Endometrium (tissue), 2 donors: ENCODE results near the gene PICALM.
A peak's percentile ranks its signal among the peaks of the same experiment; 100 is the strongest.

ENCODE experiments used
- FAIRE-seq: peaks from 2 replicates; lab custom pipeline; 2012; peaks lifted over from hg19 to GRCh38; lab: Jason Lieb, UNC
- donor health status: control.
- donor health status: control.

PICALM gene

DNA sequence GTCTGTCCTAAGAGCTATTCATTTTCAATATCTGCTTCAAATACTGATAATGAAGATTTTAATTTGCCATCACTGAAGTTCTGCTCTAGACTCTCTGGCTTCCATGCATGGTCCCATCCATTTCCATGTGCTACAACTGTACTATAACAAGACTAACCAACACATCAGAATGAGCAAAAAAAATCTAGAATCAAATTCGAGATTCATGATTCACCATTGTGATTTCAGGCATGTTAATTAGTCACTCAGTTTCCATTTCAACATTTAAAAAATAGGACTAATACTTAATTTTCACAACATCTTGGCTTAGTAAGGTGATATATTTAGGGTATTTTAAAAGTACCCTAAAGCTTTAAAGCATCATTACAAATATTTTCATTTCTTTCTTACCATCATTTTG lies 22.8 kb downstream of the PICALM start:
- FAIRE-seq, result no peak

DNA sequence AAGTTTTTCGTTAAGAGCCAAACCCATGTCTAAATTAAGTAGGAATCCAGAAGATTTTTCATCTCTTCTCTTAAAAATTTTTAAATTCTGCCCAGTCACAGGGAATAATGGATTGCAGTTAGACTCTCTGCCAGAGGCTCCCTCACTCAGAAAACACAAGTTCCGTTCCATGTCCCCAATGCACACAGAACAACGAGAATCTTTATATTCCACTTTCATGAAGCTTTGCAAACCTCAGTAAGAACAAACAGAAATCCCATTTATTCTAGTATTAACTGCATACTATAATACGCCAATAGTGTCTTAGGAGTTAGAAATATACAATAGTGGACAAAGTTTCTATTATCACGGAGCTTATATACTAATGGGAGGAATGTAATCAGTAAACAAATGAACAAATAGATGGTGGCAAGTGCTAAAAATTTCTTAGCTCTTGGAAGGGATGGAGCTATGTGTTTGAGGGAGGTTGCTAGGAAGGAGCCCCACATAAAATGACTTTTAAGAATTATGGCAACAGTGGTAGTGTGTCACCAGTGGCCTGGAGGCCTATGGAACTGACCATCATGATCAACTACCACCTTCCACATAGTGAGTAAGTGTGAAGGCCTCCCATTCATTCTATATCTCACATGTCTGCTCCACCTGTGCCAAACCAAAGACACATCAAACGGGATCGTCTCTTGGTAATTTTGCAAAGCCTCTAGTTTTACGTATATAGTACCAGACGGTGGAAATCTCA lies 24.9 kb downstream of the PICALM start:
- no peak for FAIRE-seq

GRCh38 chr11:86041975-86042378 lies 26.9 kb downstream of the PICALM start:
- peak; percentile 98 for FAIRE-seq

DNA sequence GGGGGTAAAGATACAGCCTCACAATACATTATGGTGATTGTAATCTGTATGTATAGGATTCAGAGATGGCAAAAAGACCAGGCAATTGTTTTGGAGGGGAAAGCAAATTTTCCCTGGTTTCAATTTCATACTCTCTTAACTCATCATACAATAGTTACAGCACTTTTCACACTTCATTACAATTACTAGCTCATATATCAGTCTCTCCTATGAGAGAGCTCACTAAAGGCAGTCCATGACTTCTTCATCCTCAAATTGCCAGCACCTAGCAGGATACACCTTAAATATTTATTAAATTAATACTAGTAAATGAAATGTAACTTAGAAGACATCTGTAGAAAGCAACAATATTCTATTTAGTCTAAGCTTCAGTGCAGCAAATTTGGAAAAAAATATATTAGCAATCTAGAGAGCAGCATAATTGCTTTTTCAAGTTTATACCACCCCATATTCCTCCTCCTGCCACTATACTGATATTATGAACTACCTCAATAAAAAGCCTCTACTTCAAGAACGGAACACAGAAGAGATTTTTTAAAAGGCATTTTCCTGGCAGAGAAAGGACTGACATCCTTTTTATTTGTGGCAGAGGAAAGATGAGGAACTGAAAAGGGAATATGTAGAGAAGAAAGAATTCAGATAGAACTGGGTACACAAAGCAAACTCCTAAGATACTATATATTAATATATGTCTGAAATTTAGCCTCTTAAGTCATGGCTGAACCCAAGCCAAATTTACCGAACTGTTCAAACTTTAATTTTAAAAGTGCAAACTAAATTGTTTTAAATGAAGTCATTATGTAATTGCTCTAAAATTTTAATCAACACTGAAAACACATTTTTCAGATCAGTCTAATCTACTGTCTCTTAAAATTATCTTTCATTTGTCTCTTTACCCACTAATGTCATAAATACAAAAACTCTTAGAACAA lies 27.7 kb downstream of the PICALM start:
- FAIRE-seq, result no peak

DNA sequence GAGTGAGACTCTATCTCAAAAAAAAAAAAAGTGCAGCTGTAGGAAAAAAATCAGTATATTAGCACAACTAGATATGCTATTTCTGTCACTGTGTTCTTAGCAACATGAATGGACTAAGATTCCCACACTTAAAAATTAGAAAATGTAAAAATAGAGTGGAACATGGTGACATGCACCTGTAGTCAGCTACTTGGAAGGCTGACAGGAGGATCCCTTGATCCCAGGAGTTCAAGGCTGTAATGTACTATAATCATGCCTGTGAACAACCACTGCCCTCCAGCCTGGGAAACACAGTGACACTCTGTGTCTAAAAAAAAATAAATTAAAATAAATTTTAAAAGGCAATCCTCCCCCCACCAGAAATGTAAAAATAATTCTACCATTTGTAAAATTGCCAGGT lies 29.8 kb downstream of the PICALM start:
- FAIRE-seq, result no peak

DNA sequence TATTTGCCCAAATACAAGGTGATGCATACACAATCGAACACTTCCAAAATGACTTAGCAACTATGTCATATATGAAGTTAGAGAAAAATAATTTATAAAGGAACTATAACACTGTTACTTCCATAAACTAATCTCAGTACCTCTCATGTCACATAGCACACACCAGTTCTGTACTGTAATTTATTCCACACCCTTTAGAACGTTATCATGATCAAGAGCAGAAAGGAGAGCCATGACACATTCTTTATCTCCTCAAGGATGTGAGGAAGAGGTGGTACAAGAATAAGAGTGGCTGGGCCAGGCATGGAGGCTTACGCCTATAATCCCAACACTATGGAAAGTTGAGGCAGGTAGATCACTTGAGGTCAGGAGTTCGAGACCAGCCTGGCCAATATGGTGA lies 31.1 kb downstream of the PICALM start:
- FAIRE-seq, result no peak

DNA sequence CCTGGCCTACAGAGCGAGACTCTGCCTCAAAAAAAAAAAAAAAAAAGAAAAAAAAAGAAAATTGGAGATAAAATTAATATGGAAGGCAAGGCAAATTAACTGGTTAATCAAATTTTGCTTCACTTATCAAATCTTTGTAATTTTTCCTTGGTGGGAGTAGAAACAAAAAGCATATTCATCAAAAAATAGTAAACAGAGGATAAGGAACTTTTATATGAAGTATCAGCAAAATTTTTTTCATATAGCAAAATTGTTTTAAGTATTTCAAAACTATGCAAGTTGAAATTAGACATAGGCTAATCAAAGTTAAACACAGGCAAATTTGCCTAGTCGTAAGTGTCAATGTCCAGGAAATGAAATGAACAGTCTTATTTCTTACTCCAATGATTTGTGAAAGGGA lies 33.0 kb downstream of the PICALM start:
- no peak for FAIRE-seq

- FAIRE-seq, result no peak
Observed at GRCh38 chr11:86035164-86035563, 33.7 kb downstream of the PICALM start.

DNA sequence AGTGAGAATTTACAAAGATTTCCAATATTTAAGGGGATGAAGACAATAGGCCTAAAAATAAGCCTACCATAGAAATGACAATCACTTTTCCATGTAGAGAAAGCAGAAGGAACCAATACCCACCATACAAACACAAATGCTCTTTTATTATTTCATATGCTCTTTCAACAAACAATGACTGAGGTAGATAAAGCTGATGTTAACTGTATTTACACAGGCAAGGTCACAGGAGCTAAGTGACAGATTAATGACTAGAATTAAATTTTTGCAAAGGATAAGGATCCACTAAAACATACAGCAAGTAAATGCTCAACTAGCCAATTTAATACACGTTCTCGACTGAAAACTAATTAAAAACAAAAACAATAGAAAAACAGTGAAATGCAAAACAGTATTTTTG lies 34.2 kb downstream of the PICALM start:
- FAIRE-seq, result no peak

DNA sequence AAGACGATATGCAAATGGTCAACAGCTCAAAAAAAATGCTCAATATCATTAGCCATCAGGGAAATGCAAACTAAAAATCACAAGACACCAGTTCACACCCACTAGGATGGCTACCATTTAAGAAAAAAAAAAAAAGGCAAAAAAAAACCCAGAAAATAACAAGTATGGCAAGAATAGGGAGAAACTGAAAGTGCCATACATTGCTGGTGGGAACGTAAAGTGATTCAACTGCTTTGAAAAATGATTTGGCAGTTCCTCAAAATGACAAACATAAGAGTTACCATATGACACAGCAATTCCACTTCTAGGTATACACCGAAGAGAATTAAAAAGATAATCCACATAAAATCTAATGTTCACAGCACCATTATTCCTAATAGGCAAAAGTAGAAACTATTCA lies 47.5 kb downstream of the PICALM start:
- no peak for FAIRE-seq

DNA sequence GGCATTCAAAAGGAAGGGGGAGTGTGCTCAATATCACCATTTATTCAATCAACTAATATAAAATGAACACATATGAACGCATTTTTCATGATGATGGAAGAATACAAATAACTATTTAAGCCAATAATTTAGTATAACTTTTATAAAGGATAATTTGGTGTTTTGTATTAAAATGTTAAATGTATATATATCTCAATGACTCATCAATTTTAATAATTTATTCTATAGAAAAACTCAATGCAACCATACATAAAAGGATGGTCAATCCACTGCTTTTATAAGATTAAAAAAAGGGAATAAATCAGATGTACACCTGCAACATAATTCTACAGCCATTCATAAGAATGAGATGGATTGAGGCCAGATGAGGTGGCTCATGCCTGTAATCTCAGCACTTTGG lies 50.6 kb downstream of the PICALM start:
- no peak for FAIRE-seq

DNA sequence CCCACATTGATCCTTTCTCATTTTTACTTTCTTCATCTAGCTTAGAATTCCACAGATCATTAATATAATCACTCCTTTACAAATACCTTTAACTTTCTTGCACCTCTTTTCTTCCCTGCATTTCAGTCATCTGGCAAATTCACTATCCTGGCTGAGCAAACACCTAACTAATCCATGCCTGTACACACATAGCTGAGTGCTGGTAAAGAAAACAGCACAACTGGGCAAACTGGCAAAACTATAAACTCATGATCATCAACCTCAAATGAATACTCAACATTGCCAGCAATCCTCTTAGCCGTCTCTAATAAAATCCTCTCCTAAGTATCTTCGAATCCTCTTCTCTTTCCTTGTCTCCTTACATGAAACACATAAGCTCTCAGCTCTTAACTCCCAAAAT lies 52.4 kb downstream of the PICALM start:
- no peak for FAIRE-seq

GRCh38 chr11:86015699-86016098 lies 53.2 kb downstream of the PICALM start:
- FAIRE-seq, result no peak

DNA sequence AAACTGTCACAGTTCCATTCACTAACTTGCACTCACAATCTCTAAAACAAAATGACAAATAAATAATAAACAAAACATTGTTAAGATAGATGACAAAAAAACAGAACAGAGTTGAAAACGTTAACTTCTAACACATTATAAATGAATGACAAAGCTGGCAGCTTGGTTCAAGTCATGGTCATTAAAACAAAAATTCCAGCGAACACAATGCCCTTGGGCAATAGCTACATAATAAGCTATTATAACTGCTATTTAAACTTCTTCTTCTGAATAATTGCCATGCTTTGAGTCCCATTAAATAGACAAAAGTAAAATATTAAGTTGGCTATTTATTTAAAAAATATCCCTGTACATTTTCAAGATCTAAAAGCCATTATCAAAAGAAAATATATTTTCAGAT lies 54.7 kb downstream of the PICALM start:
- no peak for FAIRE-seq

DNA sequence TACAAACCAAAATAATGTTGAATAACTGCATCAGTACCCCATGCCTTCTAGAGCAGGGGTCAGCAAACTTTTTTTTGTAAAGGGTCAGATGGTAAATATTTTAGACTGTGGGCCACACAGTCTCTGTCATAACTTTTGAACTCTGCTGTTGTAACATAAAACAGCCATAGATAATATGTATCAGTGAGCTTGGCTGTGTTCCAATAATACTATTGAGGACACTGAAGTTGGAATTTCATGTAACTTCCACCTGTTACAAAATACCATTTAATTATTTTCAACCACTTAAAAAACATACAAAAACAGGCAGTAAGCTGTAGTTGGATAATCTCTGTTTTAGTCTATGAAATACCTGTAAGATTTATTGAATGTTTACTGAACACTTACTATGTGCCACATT lies 55.2 kb downstream of the PICALM start:
- no peak for FAIRE-seq

- no peak for FAIRE-seq
Observed at GRCh38 chr11:86011175-86011574, 57.7 kb downstream of the PICALM start.

- FAIRE-seq, result no peak
Observed at GRCh38 chr11:86003654-86004053, 65.2 kb downstream of the PICALM start.

- FAIRE-seq, result no peak
Observed at GRCh38 chr11:86002431-86002830, 66.5 kb downstream of the PICALM start.

DNA sequence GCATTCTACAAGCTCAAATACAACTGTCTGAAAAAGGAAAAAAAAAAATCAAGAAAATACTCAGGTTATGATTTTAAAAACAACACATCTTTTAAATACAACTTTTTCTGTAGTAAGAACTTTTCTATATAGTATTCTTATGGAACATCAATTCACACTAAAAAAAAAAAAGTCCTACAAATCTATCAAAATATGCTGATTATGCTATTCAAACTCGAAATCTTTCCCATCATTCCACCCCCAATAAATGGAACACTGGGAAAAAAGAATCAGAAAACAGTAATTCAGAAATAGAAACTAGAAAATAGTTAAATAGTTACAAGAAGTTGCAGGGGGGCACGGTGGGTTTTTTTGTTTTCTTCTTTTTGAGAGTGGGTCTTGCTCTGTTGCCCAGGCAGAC lies 77.4 kb downstream of the PICALM start:
- FAIRE-seq, result no peak

DNA sequence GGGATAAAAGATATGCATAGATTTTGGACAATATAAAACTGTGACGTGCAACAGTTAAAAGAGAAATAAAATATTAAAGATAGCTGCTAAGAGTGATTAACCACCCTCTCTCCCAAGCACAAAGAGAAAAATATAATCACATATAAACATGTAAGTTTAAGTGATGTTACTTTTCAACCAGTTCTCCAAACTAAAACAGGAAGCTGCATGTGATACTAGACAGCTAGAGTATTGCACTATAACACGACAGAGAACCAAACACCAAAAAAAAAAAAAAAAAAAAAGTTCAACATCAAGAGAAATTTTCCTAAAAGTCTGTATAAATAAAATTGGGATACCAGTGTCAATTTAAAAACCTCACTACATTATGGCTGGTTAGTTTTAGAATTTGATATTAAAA lies 79.1 kb downstream of the PICALM start:
- peak; percentile 50 for FAIRE-seq

- no peak for FAIRE-seq
Observed at GRCh38 chr11:85988780-85989179, 80.1 kb downstream of the PICALM start.

DNA sequence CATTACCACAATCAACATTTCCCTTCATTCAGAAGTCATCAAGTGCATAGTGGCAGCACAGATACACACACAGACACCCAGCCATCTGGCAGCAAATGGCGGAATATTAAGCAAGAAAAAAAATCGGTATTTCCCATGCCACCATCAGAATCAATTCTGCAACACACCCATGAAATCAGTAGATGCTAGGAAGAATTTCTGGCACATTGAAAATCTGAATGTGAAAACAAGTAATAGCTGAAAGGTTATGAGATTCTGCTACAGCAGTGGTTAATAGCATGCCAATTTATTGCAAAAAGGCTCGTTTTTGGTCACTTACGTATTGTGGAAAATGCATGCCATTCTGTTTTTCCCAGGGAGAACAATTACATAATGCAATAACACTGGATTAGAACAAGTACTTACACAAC lies 91.1 kb downstream of the PICALM start:
- no peak for FAIRE-seq

- no peak for FAIRE-seq
Observed at GRCh38 chr11:85976525-85976924, 92.4 kb downstream of the PICALM start.

DNA sequence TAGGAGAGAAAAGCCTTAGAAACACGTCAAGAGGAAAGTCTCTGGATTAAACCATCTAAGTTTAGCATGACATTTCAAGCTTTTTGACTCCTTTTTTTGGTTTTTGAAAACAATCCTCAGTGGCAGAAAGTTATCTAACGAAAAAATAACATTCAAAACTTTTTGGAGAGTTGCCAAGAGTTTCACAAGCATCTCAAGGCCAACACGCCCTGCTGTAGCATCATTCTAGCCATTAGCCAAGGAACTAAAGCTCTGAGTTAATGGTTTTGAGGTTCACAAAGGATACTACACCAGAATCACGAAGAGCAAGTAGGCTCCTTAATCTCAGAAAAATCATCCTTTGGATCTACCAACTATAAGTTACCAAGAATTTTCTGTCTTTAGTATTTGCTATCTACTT lies 94.8 kb downstream of the PICALM start:
- FAIRE-seq, result no peak
